Right atrium auricular region (tissue), 2 donors: ENCODE measurements around the gene MRPL52. TPM values are rescaled to one million over a fixed set of nuclear protein-coding genes. Genes with fewer than 3 reads are reported as not detected.
"Not testable (repeated sequence)": the region's sequence is repeated elsewhere in the genome, so short reads cannot be mapped to it uniquely, and the experiment has no call there.

Experiments used
- DNase-seq: peaks from one replicate; pipeline ENCODE4 v3.0.0-alpha.2; 2019; ENCODE audit warnings: low spot score
- H3K27ac ChIP-seq, 2 donors: fragments of 200-600 bp; sonication (generic); 1 replicate in 1 of 2; 2 replicates in 1 of 2; pipeline ENCODE4 v1.5.1; 2016 to 2019
- H3K27me3 ChIP-seq, 2 donors: fragments of 200-600 bp; sonication (generic); one replicate each; pipeline versions ENCODE4 v1.5.1 to v1.6.0; 2017 to 2019
- H3K36me3 ChIP-seq: fragments of 200-600 bp; sonication (generic); one replicate; pipeline ENCODE4 v1.5.1; 2016
- H3K4me1 ChIP-seq, 2 donors: fragments of 200-600 bp; sonication (generic); one replicate each; pipeline versions ENCODE4 v1.5.1 to v1.6.0; 2017 to 2019
- H3K4me3 ChIP-seq, 2 donors: fragments of 200-600 bp; sonication (generic); 1 replicate in 1 of 2; 2 replicates in 1 of 2; pipeline ENCODE4 v1.5.1; 2017 to 2019; ENCODE audit warnings: mild to moderate bottlenecking in 1 of 2, moderate library complexity in 1 of 2
- H3K9me3 ChIP-seq, 2 donors: fragments of 200-600 bp; sonication (generic); one replicate each; pipeline ENCODE4 v1.5.1; 2019
- CTCF ChIP-seq, 2 donors: fragments of 200-600 bp; sonication (generic); IDR thresholded peaks; one replicate each; pipeline ENCODE4 v1.5.1; 2019; ENCODE audit warnings: antibody characterized with exemption in 2 of 2
- total RNA-seq, 2 donors: library from RNA; depleted of rRNA; stranded (reverse); fragments of >200 nt; gene quantifications; one replicate each; pipeline ENCODE4 v1.1.0, GENCODE V29; 2016

The MRPL52 gene
- total RNA-seq, 2 donors from 2014 or later, result 59.4 to 168 TPM

- Histone ChIP-seq H3K36me3 (no peaks in the 10 kb centered on the region), H3K27ac (peak overlapping the region in 1 of 2 donors; percentile 54), H3K9me3 (no peaks in the 10 kb centered on the region), H3K4me3 (no peak overlapping the region), H3K27me3 (no peaks in the 10 kb centered on the region), H3K4me1 (no peaks in the 10 kb centered on the region)
- DNase-seq, result no peak
- no peak for TF ChIP-seq CTCF (IDR thresholded peaks at IDR 0.05)
Observed at GRCh38 chr14:22791301-22791700, 38.4 kb upstream of the MRPL52 start.

GRCh38 chr14:22792158-22792557, 37.5 kb upstream of the MRPL52 start:
- Histone ChIP-seq H3K36me3 (no peaks in the 10 kb centered on the region), H3K27ac (no peak overlapping the region), H3K27me3 (no peaks in the 10 kb centered on the region), H3K9me3 (no peaks in the 10 kb centered on the region), H3K4me1 (no peaks in the 10 kb centered on the region), H3K4me3 (no peak overlapping the region)
- no peak for DNase-seq
- TF ChIP-seq CTCF (IDR thresholded peaks at IDR 0.05), result no peak

GRCh38 chr14:22793550-22793949, 36.1 kb upstream of the MRPL52 start:
- H3K4me3 ChIP-seq, H3K27me3 ChIP-seq, H3K27ac ChIP-seq, H3K9me3 ChIP-seq, H3K36me3 ChIP-seq, DNase-seq, H3K4me1 ChIP-seq: not testable (repeated sequence)

- no peak for TF ChIP-seq CTCF (IDR thresholded peaks at IDR 0.05)
- Histone ChIP-seq H3K27ac (no peak overlapping the region), H3K9me3 (no peaks in the 10 kb centered on the region), H3K36me3 (no peaks in the 10 kb centered on the region), H3K4me3 (no peak overlapping the region), H3K4me1 (no peaks in the 10 kb centered on the region), H3K27me3 (no peaks in the 10 kb centered on the region)
- DNase-seq, result no peak
Observed at GRCh38 chr14:22793976-22794375, 35.7 kb upstream of the MRPL52 start.

- Histone ChIP-seq H3K9me3 (no peaks in the 10 kb centered on the region), H3K4me1 (no peaks in the 10 kb centered on the region), H3K4me3 (no peak overlapping the region), H3K36me3 (no peaks in the 10 kb centered on the region), H3K27me3 (no peaks in the 10 kb centered on the region), H3K27ac (no peak overlapping the region)
- no peak for DNase-seq
- TF ChIP-seq CTCF (IDR thresholded peaks at IDR 0.05), result no peak
Observed at GRCh38 chr14:22794551-22794951, 35.1 kb upstream of the MRPL52 start.

GRCh38 chr14:22796087-22796707, 33.5 kb upstream of the MRPL52 start:
- Histone ChIP-seq H3K4me1 (no peaks in the 10 kb centered on the region), H3K27me3 (no peaks in the 10 kb centered on the region), H3K4me3 (no peak overlapping the region), H3K9me3 (no peaks in the 10 kb centered on the region), H3K27ac (no peak overlapping the region), H3K36me3 (no peaks in the 10 kb centered on the region)
- no peak for TF ChIP-seq CTCF (IDR thresholded peaks at IDR 0.05)
- DNase-seq, result no peak
